Memory B cell (primary cell): ENCODE measurements around the gene STAC3.
"Not testable (repeated sequence)": the region's sequence is repeated elsewhere in the genome, so short reads cannot be mapped to it uniquely, and the experiment has no call there.

Experiments used
- ATAC-seq: fragments of 150-1000 bp; cut with Tn5 transposase; 2 replicates; pipeline ENCODE4 v1.10.0; 2021; ENCODE audit warnings: low read depth, mild to moderate bottlenecking, moderate library complexity
- DNase-seq, 2 donors: peaks; one replicate each; pipeline ENCODE4 v3.0.0; 2022; ENCODE audit warnings: low spot score in 2 of 2
- H3K27ac Mint-ChIP-seq: one replicate; pipeline ENCODE4 v1.8.0; 2022; ENCODE audit warnings: mild to moderate bottlenecking, moderate library complexity, mixed read lengths
- H3K27me3 Mint-ChIP-seq: one replicate; pipeline ENCODE4 v1.8.0; 2022; ENCODE audit warnings: mixed read lengths
- H3K36me3 Mint-ChIP-seq: one replicate; pipeline ENCODE4 v1.8.0; 2022; ENCODE audit warnings: mild to moderate bottlenecking, mixed read lengths
- H3K4me1 Mint-ChIP-seq: one replicate; pipeline ENCODE4 v1.8.0; 2022; ENCODE audit warnings: mixed read lengths
- H3K4me3 Mint-ChIP-seq: one replicate; pipeline ENCODE4 v1.8.0; 2022; ENCODE audit warnings: mild to moderate bottlenecking, moderate library complexity, mixed read lengths
- H3K9me3 Mint-ChIP-seq: one replicate; pipeline ENCODE4 v1.8.0; 2022; ENCODE audit warnings: mixed read lengths

The STAC3 gene

GRCh38 chr12:57250956-57251355 lies at the start of gene STAC3:
STAC3 (minus strand) TSS chr12:57251187; CDS start chr12:57249636, 1,551 bp downstream.
- Mint-ChIP-seq H3K27me3 (no peaks in the 10 kb centered on the region), H3K4me1 (peaks cover 7% of the 10 kb centered on the region), H3K27ac (no peak within 1 kb of the TSS), H3K9me3 (no peaks in the 10 kb centered on the region), H3K36me3 (peaks cover 7% of the 10 kb centered on the region), H3K4me3 (no peak within 1 kb of the TSS)
- DNase-seq (no peak), ATAC-seq (no peak)

- no peaks in the 10 kb centered on the region for H3K4me1 Mint-ChIP-seq
- no peak overlapping the region for H3K27ac Mint-ChIP-seq
- peaks cover 29% of the 10 kb centered on the region for H3K36me3 Mint-ChIP-seq
- ATAC-seq (no peak), DNase-seq (no peak)
- no peaks in the 10 kb centered on the region for H3K27me3 Mint-ChIP-seq
- H3K9me3 Mint-ChIP-seq, result no peaks in the 10 kb centered on the region
- no peak overlapping the region for H3K4me3 Mint-ChIP-seq
Observed at GRCh38 chr12:57299514-57300016, 48.6 kb upstream of the STAC3 start.

GRCh38 chr12:57296291-57296690 lies 45.3 kb upstream of the STAC3 start:
- Mint-ChIP-seq H3K36me3 (peaks cover 34% of the 10 kb centered on the region), H3K27ac (peak overlapping the region; percentile 55), H3K27me3 (no peaks in the 10 kb centered on the region), H3K4me1 (no peaks in the 10 kb centered on the region), H3K4me3 (no peak overlapping the region), H3K9me3 (no peaks in the 10 kb centered on the region)
- ATAC-seq, result no peak
- DNase-seq, result no peak

- H3K36me3 Mint-ChIP-seq, result peaks cover 45% of the 10 kb centered on the region
- H3K27ac Mint-ChIP-seq, result peak overlapping the region; percentile 93
- H3K9me3 Mint-ChIP-seq, H3K27me3 Mint-ChIP-seq, H3K4me3 Mint-ChIP-seq, ATAC-seq, DNase-seq: not testable (repeated sequence)
- peaks cover 17% of the 10 kb centered on the region for H3K4me1 Mint-ChIP-seq
Observed at GRCh38 chr12:57282073-57282472, 31.1 kb upstream of the STAC3 start.

- DNase-seq (peak; percentile 28 to 34), ATAC-seq (peak; percentile 99)
- no peaks in the 10 kb centered on the region for H3K27me3 Mint-ChIP-seq
- peak overlapping the region; percentile 93 for H3K27ac Mint-ChIP-seq
- peaks cover 46% of the 10 kb centered on the region for H3K36me3 Mint-ChIP-seq
- peaks cover 15% of the 10 kb centered on the region for H3K4me1 Mint-ChIP-seq
- peak overlapping the region; percentile 75 for H3K4me3 Mint-ChIP-seq
- H3K9me3 Mint-ChIP-seq, result no peaks in the 10 kb centered on the region
Observed at GRCh38 chr12:57280211-57281062, 29.4 kb upstream of the STAC3 start.

- Mint-ChIP-seq H3K4me3 (no peak overlapping the region), H3K27ac (peak overlapping the region; percentile 68), H3K36me3 (peaks cover 46% of the 10 kb centered on the region), H3K9me3 (no peaks in the 10 kb centered on the region), H3K27me3 (no peaks in the 10 kb centered on the region), H3K4me1 (peaks cover 15% of the 10 kb centered on the region)
- DNase-seq (no peak), ATAC-seq (no peak)
Observed at GRCh38 chr12:57278465-57279381, 27.7 kb upstream of the STAC3 start.

GRCh38 chr12:57276935-57277563 lies 26.1 kb upstream of the STAC3 start:
- Mint-ChIP-seq H3K9me3 (no peaks in the 10 kb centered on the region), H3K36me3 (peaks cover 42% of the 10 kb centered on the region), H3K4me3 (no peak overlapping the region), H3K27ac (no peak overlapping the region), H3K27me3 (no peaks in the 10 kb centered on the region), H3K4me1 (peaks cover 15% of the 10 kb centered on the region)
- DNase-seq (no peak), ATAC-seq (no peak)

GRCh38 chr12:57276233-57276632 lies 25.2 kb upstream of the STAC3 start:
- not testable (repeated sequence) for DNase-seq, H3K27me3 Mint-ChIP-seq, H3K27ac Mint-ChIP-seq, ATAC-seq, H3K4me3 Mint-ChIP-seq, H3K9me3 Mint-ChIP-seq
- Mint-ChIP-seq H3K36me3 (peaks cover 42% of the 10 kb centered on the region), H3K4me1 (peaks cover 18% of the 10 kb centered on the region)

- Mint-ChIP-seq H3K4me3 (no peak overlapping the region), H3K36me3 (peaks cover 46% of the 10 kb centered on the region), H3K27ac (no peak overlapping the region), H3K27me3 (no peaks in the 10 kb centered on the region), H3K4me1 (peaks cover 3% of the 10 kb centered on the region), H3K9me3 (no peaks in the 10 kb centered on the region)
- DNase-seq (no peak), ATAC-seq (no peak)
Observed at GRCh38 chr12:57273516-57273915, 22.5 kb upstream of the STAC3 start.

GRCh38 chr12:57272337-57273151 lies 21.6 kb upstream of the STAC3 start:
- Mint-ChIP-seq H3K27me3 (no peaks in the 10 kb centered on the region), H3K4me1 (peaks cover 3% of the 10 kb centered on the region), H3K36me3 (peaks cover 42% of the 10 kb centered on the region), H3K27ac (no peak overlapping the region), H3K4me3 (no peak overlapping the region), H3K9me3 (no peaks in the 10 kb centered on the region)
- no peak for DNase-seq
- no peak for ATAC-seq

- H3K4me1 Mint-ChIP-seq, result peaks cover 3% of the 10 kb centered on the region
- H3K27ac Mint-ChIP-seq, result peak overlapping the region; percentile 33
- H3K27me3 Mint-ChIP-seq, result no peaks in the 10 kb centered on the region
- DNase-seq, result no peak
- H3K9me3 Mint-ChIP-seq, result no peaks in the 10 kb centered on the region
- H3K4me3 Mint-ChIP-seq, result no peak overlapping the region
- no peak for ATAC-seq
- H3K36me3 Mint-ChIP-seq, result peaks cover 46% of the 10 kb centered on the region
Observed at GRCh38 chr12:57270966-57271470, 20.0 kb upstream of the STAC3 start.

GRCh38 chr12:57268264-57268663 lies 17.3 kb upstream of the STAC3 start:
- peaks cover 7% of the 10 kb centered on the region for H3K4me1 Mint-ChIP-seq
- no peak for ATAC-seq
- H3K36me3 Mint-ChIP-seq, result peaks cover 43% of the 10 kb centered on the region
- no peaks in the 10 kb centered on the region for H3K27me3 Mint-ChIP-seq
- no peak for DNase-seq
- no peak overlapping the region for H3K4me3 Mint-ChIP-seq
- no peaks in the 10 kb centered on the region for H3K9me3 Mint-ChIP-seq
- H3K27ac Mint-ChIP-seq, result peak overlapping the region; percentile 24

GRCh38 chr12:57266681-57267080 lies 15.7 kb upstream of the STAC3 start:
- H3K4me1 Mint-ChIP-seq, result peaks cover 7% of the 10 kb centered on the region
- H3K9me3 Mint-ChIP-seq, result no peaks in the 10 kb centered on the region
- peaks cover 36% of the 10 kb centered on the region for H3K36me3 Mint-ChIP-seq
- no peaks in the 10 kb centered on the region for H3K27me3 Mint-ChIP-seq
- ATAC-seq, result no peak
- DNase-seq, result no peak
- peak overlapping the region; percentile 64 for H3K27ac Mint-ChIP-seq
- H3K4me3 Mint-ChIP-seq, result no peak overlapping the region
